NCI-H748 (cell line): Measurements from ENCODE around the gene MYO3B.
"Not testable (repeated sequence)": the region's sequence is repeated elsewhere in the genome, so short reads cannot be mapped to it uniquely, and the experiment has no call there.

Experiments used
- DNase-seq: peaks from one replicate; lab custom pipeline; 2025; ENCODE audit not compliant: unreplicated experiment; lab: John Stamatoyannopoulos, UW

MYO3B gene

GRCh38 chr2:170409164-170409535 lies 231.2 kb downstream of the MYO3B start:
- peak; percentile 88 for DNase-seq

DNA sequence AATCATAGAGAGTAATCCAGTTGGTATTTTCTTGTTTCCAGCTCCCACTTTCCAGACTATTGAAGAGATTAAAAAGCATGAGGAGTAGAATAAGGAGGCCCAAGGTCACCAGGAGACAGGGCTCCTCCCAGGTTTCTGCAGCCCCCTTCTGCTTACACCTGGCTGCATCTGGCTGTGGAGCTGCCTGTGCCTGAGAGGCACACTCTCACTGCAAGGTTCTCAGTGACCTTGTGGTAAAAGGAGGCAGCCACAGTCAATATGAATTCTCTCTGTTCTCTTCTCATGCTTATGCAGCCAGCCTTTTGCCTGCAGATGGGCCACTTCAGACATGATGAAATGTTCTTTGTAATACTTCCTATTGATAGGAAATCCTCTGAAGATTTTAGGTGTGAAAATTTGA lies 233.7 kb downstream of the MYO3B start:
- no peak for DNase-seq

- DNase-seq, result no peak
Observed at GRCh38 chr2:170420961-170421687, 243.2 kb downstream of the MYO3B start.

- no peak for DNase-seq
Observed at GRCh38 chr2:170423919-170424318, 246.0 kb downstream of the MYO3B start.

DNA sequence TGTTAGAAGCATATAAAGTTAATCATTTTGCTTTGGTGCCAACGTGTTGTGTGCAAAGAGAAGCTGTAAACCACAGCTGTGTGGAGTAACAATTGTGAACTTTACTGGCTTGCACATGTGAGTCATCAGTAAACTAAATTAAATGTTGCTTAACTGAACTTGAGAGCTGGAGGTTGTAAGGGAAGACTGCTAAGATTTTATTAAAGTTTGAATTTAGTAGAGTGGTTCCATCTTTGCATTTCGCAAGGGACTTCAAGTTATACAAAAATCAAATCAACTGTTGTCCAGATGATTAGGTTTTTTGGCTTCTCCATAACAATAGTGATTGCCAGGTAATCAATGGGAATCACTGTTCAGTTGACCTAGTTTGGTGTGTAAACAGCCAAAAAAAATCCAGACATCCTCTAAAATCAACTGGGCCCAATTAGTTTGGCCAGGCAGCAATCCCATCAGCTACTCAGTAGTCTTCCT lies 247.4 kb downstream of the MYO3B start:
- DNase-seq, result no peak

DNA sequence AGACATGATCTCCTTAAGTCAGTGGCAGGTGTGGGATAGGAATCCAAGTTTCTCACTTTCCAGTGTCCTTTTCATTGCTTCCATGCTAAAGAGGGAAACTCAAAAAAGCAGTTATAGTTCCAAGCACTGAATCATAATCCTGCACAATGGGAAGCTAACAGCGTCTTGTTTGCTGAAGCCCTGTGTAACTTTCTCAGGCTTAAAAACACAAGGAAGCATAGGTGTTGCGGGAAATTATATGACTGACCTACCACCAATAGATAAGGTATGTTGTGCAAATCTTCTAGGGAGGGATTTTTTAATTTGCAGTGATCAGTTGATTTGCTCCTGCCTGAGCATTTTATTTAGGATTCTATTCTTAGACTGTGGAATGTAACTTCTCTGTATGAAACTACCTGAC lies 250.9 kb downstream of the MYO3B start:
- no peak for DNase-seq

GRCh38 chr2:170432823-170433222 lies 254.9 kb downstream of the MYO3B start:
- no peak for DNase-seq

DNA sequence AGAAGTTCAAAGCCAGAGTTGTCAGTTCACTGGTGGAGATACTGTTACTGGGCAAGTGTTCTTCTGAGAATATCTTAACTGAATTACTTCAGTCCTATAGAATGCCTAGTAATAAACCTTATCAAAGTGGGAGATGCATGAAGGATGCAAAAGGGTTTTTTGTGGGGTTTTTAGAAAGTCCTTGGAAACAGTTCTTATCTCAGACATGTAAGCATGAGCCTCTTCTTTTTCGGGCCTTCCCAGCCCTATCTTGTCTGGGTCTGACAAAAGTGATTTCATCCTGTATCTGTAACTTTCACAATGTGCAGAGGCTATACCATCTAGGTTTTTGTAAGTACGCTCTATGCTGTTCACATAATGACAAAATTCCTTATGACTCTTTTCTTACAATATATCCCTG lies 255.5 kb downstream of the MYO3B start:
- DNase-seq, result no peak

DNA sequence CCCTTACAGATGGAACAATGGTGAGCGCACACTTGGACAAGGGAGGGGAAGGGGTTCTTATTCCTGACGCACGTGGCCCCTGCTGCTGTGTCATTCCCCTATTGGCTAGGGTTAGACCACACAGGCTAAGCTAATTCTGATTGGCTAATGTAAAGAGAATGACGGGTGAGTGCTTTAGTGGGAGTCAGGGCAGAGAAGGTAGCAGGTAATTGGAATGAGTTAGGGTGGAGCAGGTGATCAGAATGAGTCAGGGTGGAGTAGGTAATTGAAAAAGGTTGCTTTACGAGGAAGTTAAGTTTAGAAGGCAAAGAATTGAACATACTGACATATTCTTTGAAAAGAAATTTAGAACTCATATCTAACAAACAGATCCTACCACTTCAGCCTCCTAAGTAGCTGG lies 256.4 kb downstream of the MYO3B start:
- DNase-seq, result not testable (repeated sequence)

GRCh38 chr2:170434900-170435621 lies 257.1 kb downstream of the MYO3B start:
- no peak for DNase-seq

DNA sequence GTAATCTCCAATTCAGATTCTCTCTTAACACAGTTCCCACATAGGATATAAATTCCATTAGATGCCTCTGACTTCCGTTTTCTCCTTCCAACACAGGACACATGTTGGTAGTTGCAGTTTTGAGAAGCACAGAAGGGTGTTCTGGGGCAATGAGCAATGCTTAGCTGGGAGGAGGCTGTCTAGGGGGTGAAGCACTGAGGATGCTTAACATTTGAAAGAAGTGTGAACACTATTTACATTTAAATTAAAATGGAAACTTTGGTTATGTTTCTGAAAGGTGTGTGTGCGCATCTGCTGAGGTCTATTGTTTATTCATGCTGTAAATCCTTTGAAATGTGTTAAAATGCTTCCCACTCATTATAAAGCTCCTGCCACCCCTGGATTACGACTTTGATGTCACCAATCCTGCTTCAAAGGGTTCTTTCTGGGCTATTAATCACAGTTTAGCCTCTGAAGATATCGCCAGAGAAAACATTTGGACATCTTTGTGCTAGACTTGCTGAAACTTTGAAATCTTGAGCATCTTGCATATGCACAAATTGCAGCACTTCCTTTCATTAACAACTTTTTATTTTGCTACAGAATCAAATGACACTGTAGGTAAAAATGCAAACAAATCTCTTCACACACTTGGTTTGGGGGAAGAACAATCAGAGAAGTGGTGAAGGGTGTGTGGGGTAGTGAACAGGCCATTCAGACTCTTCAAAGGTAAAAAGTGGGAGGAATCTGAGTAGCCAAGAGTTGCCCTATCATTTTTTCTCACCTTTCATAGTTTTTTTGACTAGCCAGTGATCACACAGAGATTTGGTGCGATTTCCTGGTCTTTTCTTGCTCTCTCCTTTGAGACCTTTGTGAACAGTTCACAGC lies 258.4 kb downstream of the MYO3B start:
- no peak for DNase-seq

DNA sequence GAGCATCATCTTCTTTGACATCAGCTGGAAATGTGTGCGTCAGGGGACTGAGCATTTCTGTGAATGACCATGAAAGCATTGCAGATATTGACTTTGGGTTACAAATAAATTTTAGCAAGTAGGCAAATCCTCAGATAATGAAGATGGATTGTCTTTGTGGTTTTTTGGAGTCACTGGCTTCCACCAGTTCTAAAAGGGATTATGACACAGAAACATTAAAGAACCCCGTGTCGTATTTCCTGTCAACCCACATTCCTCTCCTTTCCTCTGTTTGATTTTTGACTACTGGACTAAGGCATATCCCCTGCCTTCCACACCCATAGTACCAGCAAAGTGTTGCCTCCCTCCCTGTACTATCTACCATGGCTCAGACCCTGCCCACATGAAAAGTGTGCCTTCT lies 268.1 kb downstream of the MYO3B start:
- no peak for DNase-seq

- DNase-seq, result no peak
Observed at GRCh38 chr2:170449034-170449433, 271.1 kb downstream of the MYO3B start.

GRCh38 chr2:170454471-170455372 lies 276.8 kb downstream of the MYO3B start:
- DNase-seq, result no peak

DNA sequence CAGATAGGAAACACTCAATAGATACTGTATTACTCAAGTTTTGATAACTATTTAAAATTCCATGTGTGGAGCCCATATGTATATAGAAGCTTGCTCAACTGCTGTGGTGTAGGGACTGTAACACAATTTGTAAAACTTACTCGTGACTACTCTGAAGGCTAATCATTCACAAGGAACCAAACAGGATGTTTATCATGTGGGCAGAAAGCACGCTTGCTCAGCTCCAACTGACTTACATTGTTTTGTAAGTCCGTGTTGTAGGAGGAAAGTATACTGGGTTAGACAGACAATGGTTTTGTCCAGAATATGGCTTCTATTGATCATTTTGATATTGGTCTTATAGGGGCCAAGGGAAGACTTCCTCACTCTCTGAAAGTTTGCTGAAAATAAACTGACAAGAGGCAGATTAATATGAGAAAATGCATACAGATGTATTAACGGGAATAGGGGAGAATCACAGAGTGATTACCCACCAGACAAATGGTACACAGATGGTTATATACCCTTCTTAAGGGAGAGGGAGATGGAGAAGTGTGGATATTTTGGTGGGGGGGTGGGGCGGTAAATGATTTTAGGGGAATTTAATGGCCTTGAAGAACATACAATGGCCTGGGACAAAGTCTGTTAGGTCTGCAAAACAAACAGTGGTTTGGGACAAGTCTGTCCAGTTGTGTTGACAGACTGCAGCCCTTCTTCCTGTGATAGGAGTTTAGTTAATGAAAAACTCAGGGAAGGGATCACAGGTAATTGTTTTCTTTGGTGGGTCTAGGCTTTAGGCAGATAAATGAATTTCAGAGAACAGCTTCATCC lies 277.9 kb downstream of the MYO3B start:
- no peak for DNase-seq

GRCh38 chr2:170456914-170457313 lies 279.0 kb downstream of the MYO3B start:
- no peak for DNase-seq

DNA sequence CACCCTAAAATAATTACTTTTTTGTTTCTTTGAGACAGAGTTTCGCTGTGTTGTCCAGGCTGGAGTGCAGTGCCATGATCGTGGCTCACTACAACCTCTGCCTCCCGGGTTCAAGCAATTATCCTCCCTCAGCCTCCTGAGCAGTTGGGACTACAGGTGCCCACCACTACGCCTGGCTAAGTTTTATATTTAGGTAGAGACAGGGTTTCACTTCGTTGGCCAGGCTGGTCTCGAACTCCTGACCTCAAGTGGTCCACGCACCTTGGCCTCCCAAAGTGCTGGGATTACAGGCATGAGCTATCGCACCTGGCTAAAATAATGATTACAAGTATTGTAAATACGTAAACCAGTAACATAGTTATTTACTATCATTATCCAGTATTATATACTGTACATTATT lies 279.8 kb downstream of the MYO3B start:
- DNase-seq, result no peak

DNA sequence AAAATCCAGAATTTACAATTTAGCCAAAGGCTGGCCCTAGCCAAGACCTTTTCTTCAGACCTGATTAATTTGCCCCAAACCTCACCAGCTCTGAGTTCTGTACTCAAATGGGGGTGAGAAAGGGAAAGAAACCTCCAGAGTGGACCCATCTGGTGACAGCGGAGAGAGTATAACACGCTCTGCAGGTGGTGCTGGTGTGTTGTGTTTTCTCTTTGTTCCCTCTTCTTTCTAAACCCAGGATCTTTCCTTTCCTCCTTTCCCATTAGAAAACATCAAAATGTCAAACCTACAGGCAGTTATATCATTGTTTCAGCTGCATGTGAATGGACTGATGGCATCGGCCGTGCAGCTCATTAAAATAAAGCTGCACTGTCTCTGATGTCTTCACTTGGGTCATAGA lies 283.9 kb downstream of the MYO3B start:
- no peak for DNase-seq

DNA sequence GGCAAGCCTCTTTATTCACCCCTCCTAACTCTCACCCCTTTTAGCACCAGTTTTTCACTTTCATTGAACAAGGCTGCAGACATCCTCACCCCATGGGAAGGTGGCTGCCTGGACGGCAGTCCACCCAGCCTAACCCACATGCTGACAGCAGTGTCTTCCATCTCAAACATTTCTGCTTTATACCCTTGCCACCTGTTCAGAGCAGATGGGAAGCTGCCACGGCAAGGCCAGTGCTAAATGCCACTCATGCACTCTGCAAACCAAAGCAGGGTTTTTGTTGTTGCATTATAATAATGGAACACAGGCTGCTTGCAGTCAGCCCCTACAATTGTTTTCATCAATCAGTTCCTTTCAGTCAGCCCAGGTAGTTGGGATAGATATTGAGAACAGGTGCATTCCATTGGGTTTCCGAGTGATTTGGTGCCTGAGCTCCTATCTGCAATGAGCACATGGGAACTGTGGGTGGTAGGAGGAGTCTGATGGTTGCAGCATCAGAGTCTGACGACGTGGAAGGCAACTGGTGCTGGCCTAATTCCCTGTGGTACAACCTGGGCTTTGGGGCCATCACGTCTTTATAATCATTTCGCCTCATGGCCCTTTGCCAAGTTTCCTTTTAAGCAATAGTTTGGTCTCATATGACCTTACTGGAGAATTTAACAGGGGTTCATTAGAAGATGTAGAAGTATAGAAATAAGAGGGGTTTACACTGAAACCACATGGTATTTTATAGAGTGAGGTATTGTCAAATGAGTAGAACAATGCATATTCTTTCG lies 284.7 kb downstream of the MYO3B start:
- DNase-seq, result no peak
